Gastrocnemius medialis (tissue), 4 donors: Measurements from ENCODE around the gene RHCE.
"Not testable (repeated sequence)": the region's sequence is repeated elsewhere in the genome, so short reads cannot be mapped to it uniquely, and the experiment has no call there.

ENCODE experiments used
- POLR2A ChIP-seq, 2 donors: fragments of 450-650 bp; IDR thresholded peaks; one replicate each; pipeline ENCODE4 v1.6.1; 2017; ENCODE audit warnings: antibody characterized with exemption in 2 of 2, mild to moderate bottlenecking in 2 of 2, moderate library complexity in 2 of 2
- TF ChIP-seq, protein P1 (sequence below), 5 experiments: fragments of 450-650 bp in 3 of 5; fragments of 200-600 bp in 2 of 5; sonication (generic) in 2 of 5; IDR thresholded peaks in 4 of 5; conservative IDR thresholded peaks in 1 of 5; 1 replicate in 4 of 5; 2 replicates in 1 of 5; pipeline ENCODE4 v1.5.1; 2016 to 2019; ENCODE audit warnings: antibody characterized with exemption in 5 of 5, mild to moderate bottlenecking in 3 of 5, moderate library complexity in 3 of 5

DNA sequence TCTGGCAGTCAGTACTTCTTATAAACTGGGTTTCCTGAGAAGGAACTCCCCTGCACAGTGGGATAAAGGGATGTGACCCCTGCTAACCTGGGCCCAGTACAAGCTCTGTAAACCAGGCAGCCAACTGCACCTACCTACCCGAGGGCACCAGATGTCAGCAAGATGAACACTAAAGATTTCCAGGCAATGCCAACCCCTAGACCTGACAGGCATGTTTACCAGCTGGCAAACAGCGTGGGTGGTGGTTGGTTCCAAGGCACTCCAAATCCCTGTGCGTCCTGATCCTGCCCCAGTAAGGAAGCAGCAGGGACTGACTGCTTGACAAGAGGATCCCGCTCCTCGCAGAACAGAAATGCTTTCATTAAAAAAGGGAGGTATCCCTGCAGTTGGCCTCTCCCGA lies 2.6 kb upstream of the RHCE start:
- TF ChIP-seq, protein P1, sequence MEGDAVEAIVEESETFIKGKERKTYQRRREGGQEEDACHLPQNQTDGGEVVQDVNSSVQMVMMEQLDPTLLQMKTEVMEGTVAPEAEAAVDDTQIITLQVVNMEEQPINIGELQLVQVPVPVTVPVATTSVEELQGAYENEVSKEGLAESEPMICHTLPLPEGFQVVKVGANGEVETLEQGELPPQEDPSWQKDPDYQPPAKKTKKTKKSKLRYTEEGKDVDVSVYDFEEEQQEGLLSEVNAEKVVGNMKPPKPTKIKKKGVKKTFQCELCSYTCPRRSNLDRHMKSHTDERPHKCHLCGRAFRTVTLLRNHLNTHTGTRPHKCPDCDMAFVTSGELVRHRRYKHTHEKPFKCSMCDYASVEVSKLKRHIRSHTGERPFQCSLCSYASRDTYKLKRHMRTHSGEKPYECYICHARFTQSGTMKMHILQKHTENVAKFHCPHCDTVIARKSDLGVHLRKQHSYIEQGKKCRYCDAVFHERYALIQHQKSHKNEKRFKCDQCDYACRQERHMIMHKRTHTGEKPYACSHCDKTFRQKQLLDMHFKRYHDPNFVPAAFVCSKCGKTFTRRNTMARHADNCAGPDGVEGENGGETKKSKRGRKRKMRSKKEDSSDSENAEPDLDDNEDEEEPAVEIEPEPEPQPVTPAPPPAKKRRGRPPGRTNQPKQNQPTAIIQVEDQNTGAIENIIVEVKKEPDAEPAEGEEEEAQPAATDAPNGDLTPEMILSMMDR (IDR thresholded peaks at IDR 0.05 in 4 of 5, conservative IDR thresholded peaks at IDR 0.05 in 1 of 5) = not testable (repeated sequence)
- not testable (repeated sequence) for TF ChIP-seq POLR2A (IDR thresholded peaks at IDR 0.05)
